SU-DHL-6 (cell line): ENCODE measurements around the gene ZP1.

Experiments used
- CTCF ChIP-seq: fragments of 200-600 bp; sonication (generic); IDR thresholded peaks from one replicate; pipeline ENCODE4 v1.5.1; 2017; ENCODE audit warnings: antibody characterized with exemption, mild to moderate bottlenecking, low read length, moderate library complexity; ENCODE audit not compliant: insufficient read depth, poor library complexity, severe bottlenecking
- EZH2phosphoT487 ChIP-seq: fragments of 200-600 bp; sonication (generic), shearing (Covaris generic); conservative IDR thresholded peaks from 2 replicates; pipeline ENCODE4 v1.6.1; 2018; ENCODE audit warnings: mild to moderate bottlenecking, antibody characterized with exemption, low read length, moderate library complexity, mixed read lengths

- TF ChIP-seq CTCF (no peak), EZH2phosphoT487 (no peak)
Observed at GRCh38 chr11:60847896-60848295, 19.4 kb upstream of the ZP1 start.
